GM12878 (cell line): Measurements from ENCODE around the gene C19orf67. TPM values are rescaled to one million over a fixed set of nuclear protein-coding genes. Genes with fewer than 3 reads are reported as not detected.
A peak's percentile ranks its signal among the peaks of the same experiment; 100 is the strongest.

Source experiments
- BHLHE40 ChIP-seq, 2 experiments: fragments of 450-650 bp in 1 of 2; IDR thresholded peaks; 2 replicates each; pipeline ENCODE4 v1.6.1; 2011 to 2017; ENCODE audit warnings: low read depth in 2 of 2, borderline replicate concordance in 1 of 2, improper control_type of control experiment in 1 of 2, low read length in 1 of 2, mild to moderate bottlenecking in 1 of 2
- CHD1 ChIP-seq: IDR thresholded peaks from 2 replicates; pipeline ENCODE4 v1.6.1; 2012; ENCODE audit warnings: low read depth, low read length, improper control_type of control experiment
- CTCF ChIP-seq, 3 experiments: IDR thresholded peaks in 2 of 3; conservative IDR thresholded peaks in 1 of 3; 2 replicates each; pipeline ENCODE4 v1.5.1; 2011; ENCODE audit warnings: low read depth in 3 of 3, low read length in 3 of 3, mild to moderate bottlenecking in 3 of 3, control low read depth in 2 of 3, moderate library complexity in 2 of 3, inconsistent platforms in 1 of 3, mixed read lengths in 1 of 3; ENCODE audit not compliant: control insufficient read depth in 2 of 3, insufficient read depth in 1 of 3; ENCODE audit errors: extremely low read depth in 1 of 3
- GATAD2B ChIP-seq: fragments of 450-650 bp; conservative IDR thresholded peaks from 2 replicates; pipeline ENCODE4 v1.6.1; 2017; ENCODE audit warnings: low read depth, mild to moderate bottlenecking, moderate library complexity
- HDGF ChIP-seq: fragments of 450-650 bp; IDR thresholded peaks from 2 replicates; pipeline ENCODE4 v1.6.1; 2016; ENCODE audit warnings: antibody characterized with exemption
- IKZF2 ChIP-seq, 2 experiments: fragments of 450-650 bp; IDR thresholded peaks; 2 replicates each; pipeline ENCODE4 v1.6.1; 2017; ENCODE audit warnings: mild to moderate bottlenecking in 2 of 2, moderate library complexity in 2 of 2
- MEF2B ChIP-seq: fragments of 450-650 bp; IDR thresholded peaks from 2 replicates; pipeline ENCODE4 v1.6.1; 2018; ENCODE audit warnings: mild to moderate bottlenecking, moderate library complexity; ENCODE audit not compliant: partially characterized antibody, poor library complexity, severe bottlenecking
- NKRF ChIP-seq: fragments of 450-650 bp; conservative IDR thresholded peaks from 2 replicates; pipeline ENCODE4 v1.6.1; 2017; ENCODE audit warnings: mild to moderate bottlenecking, moderate library complexity
- NR2F1 ChIP-seq: fragments of 450-650 bp; conservative IDR thresholded peaks from 2 replicates; pipeline ENCODE4 v1.6.1; 2017; ENCODE audit warnings: mild to moderate bottlenecking
- NRF1 ChIP-seq: conservative IDR thresholded peaks from 2 replicates; pipeline ENCODE4 v1.6.1; 2011; ENCODE audit warnings: mild to moderate bottlenecking, low read depth, low read length, improper control_type of control experiment
- PAX5 ChIP-seq: IDR thresholded peaks from 2 replicates; pipeline ENCODE4 v1.6.1; 2011; ENCODE audit warnings: low read depth, low read length, borderline replicate concordance
- POLR2AphosphoS5 ChIP-seq: IDR thresholded peaks from 2 replicates; pipeline ENCODE4 v1.6.1; 2011; ENCODE audit warnings: mild to moderate bottlenecking, low read length, inconsistent platforms
- PRDM15 ChIP-seq: fragments of 450-650 bp; formaldehyde crosslinking; IDR thresholded peaks from 2 replicates; pipeline ENCODE4 v1.4.0; 2020; ENCODE audit warnings: mild to moderate bottlenecking, moderate library complexity
- RUNX3 ChIP-seq: IDR thresholded peaks from 2 replicates; pipeline ENCODE4 v1.6.1; 2012; ENCODE audit warnings: low read length, inconsistent platforms
- SIN3A ChIP-seq: IDR thresholded peaks from 2 replicates; pipeline ENCODE4 v1.6.1; 2012; ENCODE audit warnings: low read depth, low read length, improper control_type of control experiment
- SKIL ChIP-seq: fragments of 450-650 bp; IDR thresholded peaks from 2 replicates; pipeline ENCODE4 v1.6.1; 2017; ENCODE audit warnings: mild to moderate bottlenecking, low read depth, inconsistent platforms; ENCODE audit not compliant: poor library complexity, severe bottlenecking
- TAF1 ChIP-seq: IDR thresholded peaks from 2 replicates; pipeline ENCODE4 v1.6.1; 2011; ENCODE audit warnings: mild to moderate bottlenecking, low read depth, low read length, borderline replicate concordance
- YY1 ChIP-seq: IDR thresholded peaks from 2 replicates; pipeline ENCODE4 v1.6.1; 2011; ENCODE audit warnings: low read depth, mild to moderate bottlenecking, low read length
- polyA plus RNA-seq, 11 experiments: library from polyadenylated mRNA; depleted of rRNA in 4 of 11; unstranded in 6 of 11; stranded (reverse) in 5 of 11; fragments of >200 nt; fragmentation: Nextera tagmentation in 4 of 11; fragmentation: Illumina TruSeq in 1 of 11; extraction: Ambion mirVana in 4 of 11; extraction: Trizol in 1 of 11; gene quantifications; 1 replicate in 1 of 11; 2 replicates in 10 of 11; pipeline versions ENCODE4 v1.2.1 to v1.2.3, GENCODE V29; 2011 to 2016; ENCODE audit warnings: inconsistent platforms in 2 of 11, missing spikeins in 2 of 11, low read depth in 1 of 11
- total RNA-seq, 4 experiments: library from RNA; depleted of rRNA in 3 of 4; stranded (reverse); fragments of >200 nt in 3 of 4; fragmentation: Illumina TruSeq in 1 of 4; extraction: Trizol in 1 of 4; gene quantifications; 2 replicates each; pipeline versions ENCODE4 v1.2.1 to v1.2.3, GENCODE V29; 2013 to 2021

Gene C19orf67
- total and polyA plus RNA-seq, 10 of the 15 experiments (the other 5 are each of a cell fraction or from before 2014, with no cell fraction given) = 0.14 TPM; not detected in 9

GRCh38 chr19:14081797-14082674, 3.5 kb downstream of the C19orf67 start (continued):
- TF ChIP-seq NKRF = peak; percentile 5
- 0 out of 2 replicates have a peak, but pooled peaks have one; percentile 17 for TF ChIP-seq TAF1
- TF ChIP-seq HDGF = peak; percentile 61
- TF ChIP-seq NRF1 = no peak
- 0 out of 2 replicates have a peak, but pooled peaks have one; percentile 7 for TF ChIP-seq PAX5
- TF ChIP-seq POLR2AphosphoS5 = peak; percentile 73; the same call in 1 of the 2 replicates
- TF ChIP-seq CTCF (IDR thresholded peaks at IDR 0.05 in 2 of 3, conservative IDR thresholded peaks at IDR 0.05 in 1 of 3; ENCODE audit: control insufficient read depth in 2 of 3, extremely low read depth in 1 of 3, insufficient read depth in 1 of 3, low read depth in 3 of 3, low read length in 3 of 3) = no peak
- peak; percentile 49; the same call in 1 of the 2 replicates for TF ChIP-seq RUNX3
- TF ChIP-seq MEF2B = peak; percentile 73
- TF ChIP-seq PRDM15 (CRISPR knock-in tag) = 0 out of 2 replicates have a peak, but pooled peaks have one; percentile 41
- TF ChIP-seq BHLHE40 (IDR thresholded peaks at IDR 0.05; ENCODE audit: borderline replicate concordance in 1 of 2, low read depth in 2 of 2, low read length in 1 of 2) = peak in 1 of 2 experiments; percentile 60; a peak in 1 of 4 replicates
- peak; percentile 73; the same call in 1 of the 2 replicates for TF ChIP-seq CHD1
- peak; percentile 72; the same call in 1 of the 2 replicates for TF ChIP-seq NR2F1
- peak; percentile 71 for TF ChIP-seq YY1
- TF ChIP-seq SKIL = peak; percentile 34
- 0 out of 2 replicates have a peak, but pooled peaks have one; percentile 1 for TF ChIP-seq SIN3A
- peak; percentile 89 for TF ChIP-seq GATAD2B
- peak; percentile 29 to 77; a peak in 2 of 4 replicates for TF ChIP-seq IKZF2 (IDR thresholded peaks at IDR 0.05)
